Heart right ventricle (tissue), 16 donors: ENCODE results near the gene CDC25A. TPM values are rescaled to one million over a fixed set of nuclear protein-coding genes. Genes with fewer than 3 reads are reported as not detected.

ENCODE experiments used
- ATAC-seq, 8 donors: fragments of 200-7000 bp; cut with Tn5 transposase; one replicate each; pipeline ENCODE4 v1.9.1; 2020; ENCODE audit warnings: mild to moderate bottlenecking in 8 of 8, moderate library complexity in 8 of 8, moderate number of reproducible peaks in 1 of 8
- DNase-seq, 2 donors: peaks; one replicate each; pipeline ENCODE4 v3.0.0-alpha.2; 2020
- H3K27ac ChIP-seq, 10 donors: fragments of 200-600 bp; sonication (generic) in 2 of 10; one replicate each; pipeline versions ENCODE4 v1.5.0 to v1.8.0; 2020 to 2022; ENCODE audit warnings: mild to moderate bottlenecking in 3 of 10
- H3K27me3 ChIP-seq, 7 donors: fragments of 200-600 bp; one replicate each; pipeline ENCODE4 v1.8.0; 2021 to 2022; ENCODE audit warnings: mild to moderate bottlenecking in 2 of 7
- H3K36me3 ChIP-seq, 9 donors: fragments of 200-600 bp; sonication (generic) in 1 of 9; one replicate each; pipeline versions ENCODE4 v1.5.0 to v1.8.0; 2020 to 2022; ENCODE audit warnings: mild to moderate bottlenecking in 2 of 9
- H3K4me1 ChIP-seq, 9 donors: fragments of 200-600 bp; sonication (generic) in 1 of 9; one replicate each; pipeline versions ENCODE4 v1.5.0 to v1.8.0; 2020 to 2022; ENCODE audit warnings: mild to moderate bottlenecking in 4 of 9
- H3K4me3 ChIP-seq, 10 donors: fragments of 200-600 bp; sonication (generic) in 2 of 10; one replicate each; pipeline versions ENCODE4 v1.5.0 to v1.8.0; 2020 to 2022; ENCODE audit warnings: mild to moderate bottlenecking in 7 of 10, moderate library complexity in 2 of 10
- H3K9me3 ChIP-seq, 11 donors: fragments of 200-600 bp in 10 of 11; sonication (generic) in 2 of 11; one replicate each; pipeline versions ENCODE4 v1.5.0 to v1.8.0; 2013 to 2022; ENCODE audit warnings: mild to moderate bottlenecking in 2 of 11, control low read depth in 1 of 11, moderate library complexity in 1 of 11
- CTCF ChIP-seq, 9 donors: fragments of 200-600 bp; sonication (generic) in 2 of 9; IDR thresholded peaks; one replicate each; pipeline versions ENCODE4 v1.5.0 to v1.8.0; 2021 to 2022; ENCODE audit warnings: antibody characterized with exemption in 9 of 9, mild to moderate bottlenecking in 5 of 9, moderate library complexity in 1 of 9
- WGBS, 2 donors: extraction: QIAGEN DNeasy Blood & Tissue Kit; methylation state at CpG; one replicate each; pipeline ENCODE4 v1.1.7; 2013; ENCODE audit warnings: inconsistent platforms in 1 of 2; 5-methylcytosine and 5-hydroxymethylcytosine counted together
- intact Hi-C, 10 donors: fragments of 100-400 bp; cut with DNase I; formaldehyde crosslinking; loops; one replicate each; pipeline versions ENCODE4 v1.11.1 to v1.14.2; 2022
- polyA plus RNA-seq, 2 donors: library from polyadenylated mRNA; stranded (reverse); fragments of 200-250 nt; gene quantifications; one replicate each; pipeline ENCODE4 v1.2.3, GENCODE V29; 2013
- total RNA-seq, 10 donors: library from RNA; stranded (reverse); fragmentation: NEBNext Ultra II Directional in 3 of 10; extraction: Animal tissue kit (Norgen Biotek cat#: 25700) in 3 of 10; gene quantifications; one replicate each; pipeline versions ENCODE4 v1.2.1 to v1.2.4, GENCODE V29; 2021 to 2023
- donor health status: Arrhythmogenic right ventricular cardiomyopathy.
- donor health status: ischemic (EF 13 %, LVEDD 7.1; RV severe dilation, severe dysfunction).
- donor health status: healthy with polysubstance abuse.
- donor health status: DM: no; HTN: yes; CAD: no.
- donor health status: DM: no; HTN: no; CAD: no.
- donor health status: ischemic (EF 25% LVEDD 6.9; RV normal size, moderate dysfunction).
- donor health status: ischemic (EF 25% LVEDD 5.7; RV mildly dilated, moderate dysfunction).
- donor health status: healthy.
- donor health status: DM: yes; HTN: yes; CAD: no.
- donor health status: Ischemic cardiomyopathy.
- donor health status: ischemic (EF 35%, LVEDD 5.7; RV mildly dilated, moderate dysfunction).
- donor health status: nonischemic (EF 11% LVEDD 7.7; RV severe dilation, severe dysfunction).
- donor health status: DM: yes; HTN: yes; CAD: no.
- donor health status: PGD.
- donor health status: ischemic (EF 29% LVEDD 5.4; RV normal size, mild dysfunction).
- donor health status: nonischemic (EF 23%, LVEDD 6.1; RV moderate dilation, normal function).

Gene CDC25A
- total and polyA plus RNA-seq, 12 donors, result 0.20 to 3.2 (median 0.99) TPM

- peak overlapping the region in 7 of 10 donors; percentile 2 to 58 (median 28) for H3K27ac ChIP-seq
- ATAC-seq, result peak in 6 of 8 donors; percentile 28 to 69 (median 46)
Measured at GRCh38 chr3:48140336-48140757, 47.9 kb downstream of the CDC25A start.

GRCh38 chr3:48137425-48137999 is 50.7 kb downstream of the CDC25A start:
- 82 to 90% methylated on average over 7 of the region's 7 CpGs for WGBS, 2 donors
- no peak for TF ChIP-seq CTCF (IDR thresholded peaks at IDR 0.05)

More at GRCh38 chr3:48140336-48140757, 47.9 kb downstream of the CDC25A start:
- no peak for TF ChIP-seq CTCF (IDR thresholded peaks at IDR 0.05)
- Histone ChIP-seq H3K36me3 (no peaks in the 10 kb centered on the region), H3K4me1 (peaks cover 0 to 36% (median 18%) of the 10 kb centered on the region in 9 donors), H3K9me3 (no peaks in the 10 kb centered on the region), H3K4me3 (no peak overlapping the region), H3K27me3 (no peaks in the 10 kb centered on the region)
- intact Hi-C loops, result loop anchor here in 2 of 10 donors (10.0 kb wide), 1 partner anchor 46 kb away; no protein-coding TSS in a partner anchor
- 26 to 38% methylated on average over 9 of the region's 9 CpGs for WGBS, 2 donors
- DNase-seq, result peak in 1 of 2 donors; percentile 16

DNA sequence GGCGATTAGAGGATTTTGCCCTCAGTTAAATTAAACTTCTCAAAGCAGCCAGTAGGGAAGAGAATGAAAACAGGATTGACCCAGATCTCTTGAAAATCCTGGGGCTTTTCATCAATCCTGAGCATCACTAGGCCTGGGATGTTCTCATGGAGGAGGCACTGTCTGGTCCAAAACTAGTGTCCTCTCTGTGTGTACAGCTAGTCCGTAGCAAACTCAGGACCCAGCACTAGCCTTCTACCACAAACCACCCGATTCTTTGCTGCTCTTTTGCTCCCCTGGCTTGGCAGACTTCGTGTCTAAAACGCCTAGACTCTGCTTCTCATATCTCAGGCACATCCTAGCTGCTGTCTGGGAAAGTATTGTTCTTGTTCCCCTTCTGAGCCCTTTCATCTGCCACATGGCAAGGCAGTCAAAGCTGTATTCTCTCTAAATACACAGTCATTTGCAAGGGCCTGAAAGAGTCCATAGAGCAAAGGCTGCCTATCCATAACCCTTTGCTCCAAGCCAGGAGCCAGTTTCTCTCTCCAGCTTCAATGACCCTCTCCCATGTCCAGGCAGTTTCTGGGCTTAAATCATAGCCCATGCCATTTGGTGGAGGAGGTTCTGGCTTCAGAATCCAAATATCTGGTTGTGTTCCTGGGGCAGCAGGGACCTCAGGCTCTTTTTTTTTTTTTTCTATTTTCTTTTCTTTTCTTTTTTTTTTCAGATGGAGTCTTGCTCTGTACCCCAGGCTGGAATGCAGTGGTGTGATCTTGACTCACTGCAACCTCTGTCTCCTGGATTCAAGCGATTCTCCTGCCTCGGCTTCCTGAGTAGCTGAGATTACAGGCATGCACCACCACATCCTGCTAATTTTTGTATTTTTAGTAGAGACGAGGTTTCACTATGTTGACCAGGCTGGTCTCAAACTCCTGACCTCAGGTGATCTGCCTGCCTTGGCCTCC is 52.4 kb downstream of the CDC25A start:
- 67 to 81% methylated on average over 8 of the region's 8 CpGs for WGBS, 2 donors
- Histone ChIP-seq H3K4me3 (no peak overlapping the region), H3K9me3 (no peaks in the 10 kb centered on the region), H3K4me1 (peaks cover 5 to 27% (median 18%) of the 10 kb centered on the region in 9 donors), H3K36me3 (no peaks in the 10 kb centered on the region), H3K27ac (no peak overlapping the region), H3K27me3 (no peaks in the 10 kb centered on the region)
- intact Hi-C loops, result no loop called here
- no peak for TF ChIP-seq CTCF (IDR thresholded peaks at IDR 0.05)
- DNase-seq (no peak), ATAC-seq (no peak)

More at GRCh38 chr3:48137425-48137999, 50.7 kb downstream of the CDC25A start:
- Histone ChIP-seq H3K27ac (no peak overlapping the region), H3K27me3 (no peaks in the 10 kb centered on the region), H3K4me1 (peaks cover 0 to 26% (median 17%) of the 10 kb centered on the region in 9 donors), H3K4me3 (no peak overlapping the region), H3K9me3 (no peaks in the 10 kb centered on the region), H3K36me3 (no peaks in the 10 kb centered on the region)
- intact Hi-C loops, result no loop called here
- no peak for DNase-seq
- no peak for ATAC-seq

- Histone ChIP-seq H3K27ac (peak overlapping the region; percentile 73 to 95 (median 86)), H3K4me1 (peaks cover 13 to 33% (median 19%) of the 10 kb centered on the region in 9 donors), H3K9me3 (no peaks in the 10 kb centered on the region), H3K36me3 (no peaks in the 10 kb centered on the region), H3K4me3 (peak overlapping the region in 2 of 10 donors; percentile 5 to 7), H3K27me3 (no peaks in the 10 kb centered on the region)
- intact Hi-C loops, result loop anchor here in 4 of 10 donors (5.0 kb wide), 1 partner anchor 43 kb away; no protein-coding TSS in a partner anchor
- peak; percentile 81 to 89 for DNase-seq
- peak; percentile 94 to 98 (median 96) for ATAC-seq
- WGBS, 2 donors, result 37 to 56% methylated on average over 8 of the region's 8 CpGs
- TF ChIP-seq CTCF (IDR thresholded peaks at IDR 0.05), result no peak
Measured at GRCh38 chr3:48130321-48130904, 57.8 kb downstream of the CDC25A start.
